GM12874 (cell line): ENCODE measurements around the gene DCP2.

ENCODE experiments used
- TF ChIP-seq, protein P1 (sequence below): IDR thresholded peaks from 2 replicates; pipeline ENCODE4 v1.5.1; 2011; ENCODE audit warnings: low read depth, mild to moderate bottlenecking, control low read depth, low read length, moderate library complexity; ENCODE audit not compliant: insufficient read depth

Gene DCP2

DNA sequence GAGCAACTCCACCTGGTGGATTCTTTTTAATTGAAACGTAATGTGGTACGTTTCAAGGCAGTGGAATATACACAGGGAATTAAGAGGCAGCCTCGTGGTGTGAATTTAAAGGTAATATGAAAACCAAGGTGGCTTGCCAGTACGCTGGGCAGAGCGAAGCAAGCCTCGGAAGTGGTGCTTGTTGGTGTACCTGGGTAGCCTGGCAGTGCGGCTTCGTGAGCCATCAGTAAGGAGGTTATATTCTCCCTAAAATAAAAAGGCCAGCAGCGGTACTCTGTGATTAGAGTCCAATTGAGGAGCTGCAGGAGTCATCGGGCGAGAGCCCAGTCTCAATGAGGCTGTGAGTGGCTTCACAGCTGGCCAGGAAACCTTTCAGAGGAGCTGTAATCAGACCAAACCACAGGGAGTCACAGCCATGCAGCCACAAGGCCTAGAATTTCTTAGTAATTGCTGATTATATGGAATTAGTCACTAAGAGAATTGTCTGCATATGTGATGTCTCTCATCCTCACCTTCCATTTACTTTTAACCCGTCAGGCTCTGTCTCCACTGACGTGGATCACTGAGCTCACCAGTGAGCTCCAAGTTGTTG lies 57.7 kb downstream of the DCP2 start:
- TF ChIP-seq, protein P1, sequence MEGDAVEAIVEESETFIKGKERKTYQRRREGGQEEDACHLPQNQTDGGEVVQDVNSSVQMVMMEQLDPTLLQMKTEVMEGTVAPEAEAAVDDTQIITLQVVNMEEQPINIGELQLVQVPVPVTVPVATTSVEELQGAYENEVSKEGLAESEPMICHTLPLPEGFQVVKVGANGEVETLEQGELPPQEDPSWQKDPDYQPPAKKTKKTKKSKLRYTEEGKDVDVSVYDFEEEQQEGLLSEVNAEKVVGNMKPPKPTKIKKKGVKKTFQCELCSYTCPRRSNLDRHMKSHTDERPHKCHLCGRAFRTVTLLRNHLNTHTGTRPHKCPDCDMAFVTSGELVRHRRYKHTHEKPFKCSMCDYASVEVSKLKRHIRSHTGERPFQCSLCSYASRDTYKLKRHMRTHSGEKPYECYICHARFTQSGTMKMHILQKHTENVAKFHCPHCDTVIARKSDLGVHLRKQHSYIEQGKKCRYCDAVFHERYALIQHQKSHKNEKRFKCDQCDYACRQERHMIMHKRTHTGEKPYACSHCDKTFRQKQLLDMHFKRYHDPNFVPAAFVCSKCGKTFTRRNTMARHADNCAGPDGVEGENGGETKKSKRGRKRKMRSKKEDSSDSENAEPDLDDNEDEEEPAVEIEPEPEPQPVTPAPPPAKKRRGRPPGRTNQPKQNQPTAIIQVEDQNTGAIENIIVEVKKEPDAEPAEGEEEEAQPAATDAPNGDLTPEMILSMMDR = no peak

DNA sequence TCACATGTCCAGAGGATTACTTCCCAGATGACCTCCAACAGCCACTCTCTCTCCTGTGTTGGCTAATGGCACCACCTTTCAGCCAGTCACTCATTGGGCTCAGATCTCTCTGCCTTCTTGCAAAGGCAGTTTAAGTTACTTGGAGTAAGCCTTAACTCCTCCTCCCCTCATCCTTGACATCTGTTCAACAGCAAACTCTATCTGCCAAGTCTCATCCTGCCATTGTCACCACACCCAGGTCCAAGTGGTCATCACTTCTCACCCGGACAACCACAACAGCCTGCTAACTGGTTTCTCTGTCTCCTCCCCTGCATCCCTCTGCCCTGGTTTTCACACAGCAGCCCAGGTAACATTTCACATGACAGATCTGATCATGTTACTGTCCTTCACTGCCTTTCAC lies 58.5 kb downstream of the DCP2 start:
- TF ChIP-seq, protein P1 = no peak

DNA sequence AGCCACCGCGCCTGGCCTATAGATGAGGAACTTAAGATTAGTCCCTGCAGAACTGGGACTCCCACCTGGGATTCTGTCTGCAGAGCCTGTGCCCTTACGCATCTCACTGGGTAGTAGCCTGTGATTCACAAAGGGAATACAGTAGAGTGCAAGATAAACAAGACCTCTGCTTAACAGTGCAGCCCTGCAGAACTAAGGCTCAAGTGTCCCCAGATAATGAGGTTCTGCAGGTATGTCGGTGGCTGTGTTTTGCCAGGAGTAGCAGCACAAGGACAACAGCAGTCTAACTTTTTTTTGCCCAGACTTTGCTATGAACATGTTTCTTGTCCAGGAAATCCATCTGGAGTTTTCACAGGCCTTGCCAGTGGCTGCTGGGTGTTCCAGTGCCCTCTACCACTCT lies 59.7 kb downstream of the DCP2 start:
- TF ChIP-seq, protein P1 = no peak

DNA sequence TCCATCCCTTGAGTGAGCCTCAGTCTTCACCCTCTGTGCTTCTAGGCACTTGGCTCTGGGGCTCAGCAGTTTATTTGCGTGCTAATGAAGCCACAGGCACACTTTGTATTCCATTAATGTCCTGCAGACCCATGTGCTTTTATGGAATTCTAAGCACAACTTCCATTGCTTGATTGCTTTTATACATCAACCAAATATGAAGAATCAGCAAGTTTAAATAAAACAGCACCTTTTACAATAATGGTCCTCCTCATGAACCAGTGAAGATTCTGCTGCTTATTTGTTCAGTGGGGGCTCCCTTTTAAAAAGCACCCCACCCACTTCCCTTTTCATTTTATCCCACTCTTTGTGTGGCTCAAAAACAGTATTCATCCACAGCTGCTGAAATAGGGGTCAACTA lies 60.2 kb downstream of the DCP2 start:
- TF ChIP-seq, protein P1 = no peak

DNA sequence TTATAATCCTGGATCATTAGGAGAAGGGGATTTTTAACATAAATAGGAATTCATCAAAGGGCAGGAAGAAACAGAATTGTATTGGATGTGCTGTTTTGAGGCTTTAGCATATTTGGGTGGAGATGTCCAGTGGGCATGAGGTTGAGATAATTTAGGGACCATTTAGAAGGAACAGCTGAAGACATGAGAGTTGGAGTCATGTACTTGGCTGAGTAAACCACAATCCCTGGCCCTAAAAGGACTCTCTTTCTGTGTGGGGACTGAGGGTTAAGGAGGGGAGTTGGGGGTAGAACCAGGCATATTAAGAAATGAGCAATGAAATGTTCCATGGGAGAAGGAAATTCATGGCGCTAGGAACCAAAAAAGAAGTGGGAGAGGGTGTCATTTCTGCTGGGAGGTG lies 61.5 kb downstream of the DCP2 start:
- TF ChIP-seq, protein P1 = no peak

DNA sequence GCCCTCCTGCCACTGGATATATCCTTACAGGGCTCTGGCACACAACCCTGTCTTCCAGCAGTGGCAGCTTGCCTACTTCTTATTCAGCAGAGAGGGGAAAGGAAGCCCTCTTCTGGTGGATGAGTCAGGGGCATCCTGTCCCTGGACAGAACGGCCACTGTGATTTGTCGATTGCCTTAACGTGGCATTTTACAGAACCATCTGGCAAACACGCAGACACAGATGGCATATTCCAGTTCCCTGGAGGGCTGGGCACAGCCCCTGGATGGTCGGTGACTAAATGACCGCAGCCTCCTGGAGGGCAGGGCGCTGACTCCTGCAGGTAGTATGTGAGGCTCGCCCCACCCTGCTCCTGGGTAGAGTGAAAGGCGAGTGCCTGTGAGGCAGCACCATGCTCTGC lies 62.1 kb downstream of the DCP2 start:
- TF ChIP-seq, protein P1 = no peak

DNA sequence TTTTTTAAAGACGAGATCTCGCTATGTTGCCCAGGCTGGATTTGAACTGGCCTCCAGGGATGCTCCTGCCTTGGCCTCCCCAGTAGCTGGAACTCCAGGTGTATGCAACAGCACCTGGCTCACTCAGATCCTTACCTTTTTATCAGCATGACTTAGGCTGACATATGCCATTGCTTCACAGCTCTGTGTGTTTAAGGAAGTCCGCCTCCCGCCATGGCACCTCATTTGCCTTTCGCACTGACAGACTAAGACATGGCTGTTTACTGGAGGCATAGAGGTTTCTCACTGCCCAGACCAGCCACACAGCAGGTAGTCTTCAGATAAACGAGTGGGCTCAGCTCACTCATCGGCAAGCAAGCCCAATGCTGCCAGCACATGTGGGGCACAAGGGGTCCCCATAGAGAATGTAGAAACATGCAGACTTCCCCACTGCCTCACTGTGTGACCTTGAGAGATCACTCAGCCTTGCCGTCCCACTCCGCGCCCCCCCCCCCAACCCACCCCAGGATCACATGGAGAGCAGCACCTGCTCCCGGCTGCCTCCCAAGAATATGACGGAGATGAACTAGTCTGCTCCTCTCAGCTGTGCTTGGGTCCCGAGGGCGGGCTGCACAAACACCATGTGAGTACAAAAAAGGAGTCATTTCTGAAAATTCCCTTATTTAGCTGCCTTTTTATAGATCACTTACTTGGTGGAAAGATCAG lies 62.8 kb downstream of the DCP2 start:
- TF ChIP-seq, protein P1 = no peak
